Activated T-cell treated with anti-CD3 and anti-CD28 coated beads for 48 hours (primary cell): Measurements from ENCODE around the gene FADS6.

Source experiments
- DNase-seq: peaks from one replicate; pipeline ENCODE4 v3.0.0-alpha.2; 2020; ENCODE audit warnings: low read depth

Gene FADS6

DNA sequence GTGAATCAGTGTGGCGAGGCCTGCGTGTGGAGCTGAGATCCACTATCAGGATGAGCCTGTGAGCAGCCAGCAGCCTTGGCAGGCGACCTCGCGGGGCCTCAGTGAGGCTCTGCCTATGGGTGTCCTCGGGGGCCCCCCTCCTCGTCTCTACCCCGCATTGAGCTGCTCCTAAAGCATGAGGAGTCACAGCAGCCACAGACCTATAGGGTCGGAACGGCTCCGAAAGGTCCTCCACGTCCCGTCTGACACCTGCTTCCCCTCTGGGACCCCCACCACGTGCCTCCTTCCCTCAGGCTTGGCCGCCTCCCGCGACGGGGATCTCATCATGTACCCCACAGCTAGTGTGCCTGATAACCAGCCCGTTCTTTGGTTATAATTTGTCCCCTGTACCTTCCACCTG, 62.6 kb downstream of the FADS6 start:
- no peak for DNase-seq

DNA sequence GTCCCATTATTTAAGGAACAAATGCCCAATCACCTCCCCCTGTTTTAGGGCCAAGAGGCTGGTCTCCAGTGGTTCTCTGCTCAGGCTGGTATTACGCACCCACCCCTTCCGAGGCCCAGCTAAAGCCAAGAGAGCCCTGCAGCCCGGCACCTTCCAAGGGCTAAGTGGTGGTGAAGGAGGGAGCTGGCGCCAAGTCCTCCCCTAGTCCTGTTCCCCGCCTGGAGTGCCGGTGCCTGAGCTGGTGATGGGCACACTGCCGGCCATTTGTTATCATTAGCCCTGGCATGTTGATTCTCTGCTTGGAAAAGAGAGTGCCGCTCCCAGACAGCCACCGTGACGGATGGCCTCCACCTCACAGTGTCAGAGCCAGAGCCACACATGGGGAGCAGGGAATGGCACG, 65.6 kb downstream of the FADS6 start:
- DNase-seq, result no peak
